ENCODE data around the gene DOLPP1. TPM values are rescaled to one million over a fixed set of nuclear protein-coding genes. Genes with fewer than 3 reads are reported as not detected.

The DOLPP1 gene
- polyA plus RNA-seq, 1 experiment = 17.6 TPM

DNA sequence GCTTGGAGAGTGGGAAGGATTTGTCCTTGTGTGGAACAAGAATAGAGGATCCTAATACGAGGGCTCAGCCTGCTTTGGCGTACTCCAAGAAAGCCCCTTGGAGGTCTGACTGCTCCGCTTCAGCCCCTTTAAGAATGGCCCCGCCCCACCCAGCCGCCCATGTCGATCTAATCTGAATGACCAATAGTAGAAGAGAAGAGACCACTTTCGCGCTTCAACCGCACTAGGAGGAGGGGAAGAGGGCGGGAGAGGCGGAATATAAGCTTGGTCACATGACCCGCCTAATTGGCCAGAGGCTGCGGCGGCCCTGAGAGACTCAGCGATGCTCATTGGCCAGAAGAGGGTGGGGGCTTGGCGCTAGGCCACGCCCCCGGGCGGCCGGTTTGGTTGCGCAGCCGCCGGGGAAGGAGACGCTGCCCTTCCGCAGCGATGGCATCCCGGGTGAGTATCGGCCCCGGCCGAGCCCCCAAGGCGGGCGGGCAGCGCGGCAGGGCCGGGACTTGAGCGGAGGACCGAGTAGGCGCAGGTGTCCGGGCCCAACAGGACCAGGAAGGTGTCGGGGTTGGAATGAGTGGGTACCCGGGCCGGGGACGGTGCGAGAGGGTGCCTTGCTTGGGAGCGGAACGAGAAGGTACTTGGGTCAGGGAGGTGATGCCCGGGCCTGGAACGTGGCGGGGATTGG lies 44.5 kb upstream of the DOLPP1 start, which contains the start of gene MIGA2:
TSS of gene MIGA2 (plus strand) at position 386 of the 682 bp plus-strand sequence. CDS start 3,969 bp downstream, outside the sequence.
- POLR2A ChIA-PET = interaction anchor here (0.6 kb wide), 1 partner anchor 177 kb away, joined by 5 read pairs; no protein-coding TSS in a partner anchor
- DNase-seq (ENCODE audit: low read depth) = peak; percentile 96

DNA sequence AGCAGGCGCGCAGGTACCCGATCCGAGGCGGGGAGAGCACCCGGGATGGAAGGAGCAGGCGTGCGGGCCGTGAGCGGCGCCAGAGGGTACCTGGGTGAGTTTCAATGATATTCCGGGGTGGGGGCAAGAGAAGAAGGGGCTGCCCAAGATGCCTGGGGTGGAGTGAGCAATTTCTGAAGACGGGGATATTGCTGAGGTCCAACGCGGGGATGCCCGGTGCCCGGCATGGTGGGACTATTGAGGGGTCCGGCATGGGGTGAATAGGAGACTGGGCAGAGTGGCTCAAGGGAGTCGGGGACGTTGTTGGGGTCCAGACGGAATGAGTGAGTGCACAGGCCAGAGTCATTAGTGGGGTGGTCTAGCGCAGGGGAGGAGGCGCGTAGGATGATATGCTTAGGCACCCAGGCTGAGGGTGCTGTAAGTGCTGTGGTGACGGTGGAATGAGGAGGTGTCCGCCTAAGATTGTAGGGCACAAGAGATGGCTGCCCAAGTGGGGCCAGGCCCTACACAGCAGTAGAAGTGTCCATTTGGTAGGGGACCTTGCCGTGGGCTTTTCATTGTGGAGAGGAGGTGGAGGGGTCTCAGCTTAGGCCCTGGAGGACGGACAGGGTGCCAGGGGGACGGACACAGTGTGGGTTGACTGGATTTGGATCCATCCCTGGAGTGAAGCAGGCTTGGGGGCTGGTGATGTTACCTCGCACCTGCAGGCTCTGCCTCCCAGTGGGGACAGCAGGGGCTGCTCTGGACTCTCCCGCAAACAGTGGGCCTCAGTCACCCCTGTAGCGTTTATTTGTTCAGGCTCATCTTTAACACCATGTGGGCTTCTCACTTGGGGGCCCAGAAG lies 43.8 kb upstream of the DOLPP1 start:
- ChIA-PET POLR2A (no interaction called here), CTCF (interaction anchor here (0.9 to 1.9 kb wide), 2 partner anchors 8 to 22 kb away, joined by 3 to 6 read pairs; no protein-coding TSS in a partner anchor)
- Histone ChIP-seq H3K4me3 (ENCODE audit: low read depth, low read length) (peak overlapping the region; percentile 93), H3K27me3 (ENCODE audit: control insufficient read depth, insufficient read depth, low read length) (no peaks in the 10 kb centered on the region), H3K36me3 (ENCODE audit: control insufficient read depth, insufficient read depth, low read length) (peaks cover 8% of the 10 kb centered on the region)
- no peak for DNase-seq (ENCODE audit: low read depth)
- TF ChIP-seq, protein P1, sequence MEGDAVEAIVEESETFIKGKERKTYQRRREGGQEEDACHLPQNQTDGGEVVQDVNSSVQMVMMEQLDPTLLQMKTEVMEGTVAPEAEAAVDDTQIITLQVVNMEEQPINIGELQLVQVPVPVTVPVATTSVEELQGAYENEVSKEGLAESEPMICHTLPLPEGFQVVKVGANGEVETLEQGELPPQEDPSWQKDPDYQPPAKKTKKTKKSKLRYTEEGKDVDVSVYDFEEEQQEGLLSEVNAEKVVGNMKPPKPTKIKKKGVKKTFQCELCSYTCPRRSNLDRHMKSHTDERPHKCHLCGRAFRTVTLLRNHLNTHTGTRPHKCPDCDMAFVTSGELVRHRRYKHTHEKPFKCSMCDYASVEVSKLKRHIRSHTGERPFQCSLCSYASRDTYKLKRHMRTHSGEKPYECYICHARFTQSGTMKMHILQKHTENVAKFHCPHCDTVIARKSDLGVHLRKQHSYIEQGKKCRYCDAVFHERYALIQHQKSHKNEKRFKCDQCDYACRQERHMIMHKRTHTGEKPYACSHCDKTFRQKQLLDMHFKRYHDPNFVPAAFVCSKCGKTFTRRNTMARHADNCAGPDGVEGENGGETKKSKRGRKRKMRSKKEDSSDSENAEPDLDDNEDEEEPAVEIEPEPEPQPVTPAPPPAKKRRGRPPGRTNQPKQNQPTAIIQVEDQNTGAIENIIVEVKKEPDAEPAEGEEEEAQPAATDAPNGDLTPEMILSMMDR (IDR thresholded peaks at IDR 0.05; ENCODE audit: insufficient read depth, low read depth, low read length) = no peak

More for the DNA sequence above, 44.5 kb upstream of the DOLPP1 start, which contains the start of gene MIGA2:
- CTCF ChIA-PET = interaction anchor here (0.5 kb wide), 1 partner anchor 19 kb away, joined by 3 read pairs; no protein-coding TSS in a partner anchor
- peaks cover 1% of the 10 kb centered on the region; the same call in 1 of the 2 replicates for H3K36me3 ChIP-seq (ENCODE audit: control insufficient read depth, insufficient read depth, low read length)
- peak within 1 kb of the TSS; percentile 93 for H3K4me3 ChIP-seq (ENCODE audit: low read depth, low read length)
- TF ChIP-seq, protein P1 (IDR thresholded peaks at IDR 0.05; ENCODE audit: insufficient read depth, low read depth, low read length) = no peak
- no peaks in the 10 kb centered on the region for H3K27me3 ChIP-seq (ENCODE audit: control insufficient read depth, insufficient read depth, low read length)

DNA sequence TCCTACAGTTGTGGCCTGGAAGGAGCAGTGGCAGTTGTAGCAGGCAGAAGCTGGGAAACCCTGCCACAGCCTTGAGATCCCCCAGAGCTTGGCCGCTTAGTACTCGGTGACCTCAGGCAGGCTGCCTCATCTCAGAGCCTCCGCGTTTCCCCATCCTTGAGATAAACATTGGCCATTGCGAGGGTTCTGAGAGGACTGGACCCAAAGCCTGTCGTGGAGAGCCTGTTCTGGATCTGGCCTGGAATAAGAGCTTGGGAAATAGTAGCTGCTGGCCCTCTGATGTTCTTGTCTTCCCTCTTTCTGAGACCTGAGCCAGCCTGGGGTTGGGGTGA lies 43.2 kb upstream of the DOLPP1 start:
- POLR2A ChIA-PET = no interaction called here
- no peak for DNase-seq (ENCODE audit: low read depth)

DNA sequence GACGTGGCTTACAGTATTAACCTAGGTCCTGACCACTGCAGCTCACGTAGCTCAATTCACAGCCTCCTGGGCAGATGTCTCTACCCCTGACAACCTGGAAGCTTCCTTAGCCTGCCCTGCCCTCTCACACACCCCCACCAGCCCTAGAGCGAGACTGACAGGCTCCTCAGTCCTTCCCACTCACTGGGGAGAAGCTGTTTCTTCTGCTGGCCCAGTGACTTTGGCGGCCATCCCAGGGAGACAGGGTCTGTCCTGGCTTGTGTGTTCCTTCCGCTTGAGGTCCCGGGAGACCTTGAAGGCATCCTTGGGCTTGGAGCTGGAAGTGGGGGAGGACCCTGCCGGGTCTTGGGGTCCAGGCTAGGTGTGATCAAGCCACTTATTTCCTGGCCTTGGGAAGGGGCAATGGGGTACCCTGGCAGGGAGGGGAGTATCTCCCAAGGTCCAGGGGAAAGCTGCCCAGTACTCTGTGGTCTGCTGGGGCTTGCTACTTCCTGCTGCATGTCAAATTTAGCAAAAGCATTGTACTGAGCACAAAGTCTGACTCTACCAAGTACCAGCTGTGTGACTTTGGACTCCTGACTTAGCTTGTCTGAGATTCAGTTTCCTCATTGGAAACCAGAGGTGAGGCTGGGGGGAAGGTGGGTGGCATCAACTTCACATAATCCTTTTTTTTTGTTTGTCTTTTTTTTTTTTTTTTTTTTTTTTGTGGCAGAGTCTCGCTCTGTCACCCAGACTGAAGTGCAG lies 42.6 kb upstream of the DOLPP1 start:
- TF ChIP-seq, protein P1 (IDR thresholded peaks at IDR 0.05; ENCODE audit: insufficient read depth, low read depth, low read length) = no peak
- ChIA-PET CTCF (interaction anchor here (1.3 to 1.9 kb wide), 2 partner anchors 9 to 16 kb away, joined by 3 to 6 read pairs; no protein-coding TSS in a partner anchor), POLR2A (no interaction called here)
- no peaks in the 10 kb centered on the region for H3K27me3 ChIP-seq (ENCODE audit: control insufficient read depth, insufficient read depth, low read length)
- H3K4me3 ChIP-seq (ENCODE audit: low read depth, low read length) = no peak overlapping the region
- DNase-seq (ENCODE audit: low read depth) = no peak
- peaks cover 12% of the 10 kb centered on the region for H3K36me3 ChIP-seq (ENCODE audit: control insufficient read depth, insufficient read depth, low read length)

More for the DNA sequence above, 43.2 kb upstream of the DOLPP1 start:
- Histone ChIP-seq H3K36me3 (ENCODE audit: control insufficient read depth, insufficient read depth, low read length) (peaks cover 12% of the 10 kb centered on the region), H3K27me3 (ENCODE audit: control insufficient read depth, insufficient read depth, low read length) (no peaks in the 10 kb centered on the region), H3K4me3 (ENCODE audit: low read depth, low read length) (peak overlapping the region; percentile 93)
- CTCF ChIA-PET = interaction anchor here (0.9 to 1.9 kb wide), 3 partner anchors 8 to 22 kb away, joined by 3 to 6 read pairs (median 3); no protein-coding TSS in a partner anchor
- TF ChIP-seq, protein P1 (IDR thresholded peaks at IDR 0.05; ENCODE audit: insufficient read depth, low read depth, low read length) = no peak
